GM19372 (cell line): ENCODE measurements around the gene NUP88.

Source experiments
- ATAC-seq: cut with Tn5 transposase; IDR thresholded peaks from one replicate; pipeline ENCODE4 v1.9.1; 2021; ENCODE audit warnings: mild to moderate bottlenecking, low read depth, moderate library complexity; ENCODE audit not compliant: unreplicated experiment

The NUP88 gene

GRCh38 chr17:5419959-5420653, 644 bp upstream of the NUP88 start, which contains the start of gene RPAIN:
Gene RPAIN, plus strand, starts transcription at chr17:5420182. Its CDS starts 29 bp downstream, at chr17:5420211.
- peak; percentile 46 for ATAC-seq

- peak; percentile 43 for ATAC-seq
Measured at GRCh38 chr17:5418858-5419355, 555 bp downstream of the NUP88 start.

GRCh38 chr17:5416901-5417300, 2.6 kb downstream of the NUP88 start:
- ATAC-seq = no peak

- no peak for ATAC-seq
Measured at GRCh38 chr17:5413682-5414081, 5.8 kb downstream of the NUP88 start.

GRCh38 chr17:5410594-5411272, 8.7 kb downstream of the NUP88 start:
- no peak for ATAC-seq

GRCh38 chr17:5408186-5408585, 11.3 kb downstream of the NUP88 start:
- no peak for ATAC-seq

GRCh38 chr17:5405400-5405799, 14.1 kb downstream of the NUP88 start:
- no peak for ATAC-seq

GRCh38 chr17:5399767-5400166, 19.7 kb downstream of the NUP88 start:
- ATAC-seq = no peak

- ATAC-seq = no peak
Measured at GRCh38 chr17:5396612-5397011, 22.9 kb downstream of the NUP88 start.

GRCh38 chr17:5391678-5392077, 27.8 kb downstream of the NUP88 start:
- no peak for ATAC-seq

GRCh38 chr17:5381542-5381941, 37.9 kb downstream of the NUP88 start:
- ATAC-seq = no peak

GRCh38 chr17:5380491-5381135, 38.8 kb downstream of the NUP88 start:
- no peak for ATAC-seq

GRCh38 chr17:5379351-5380107, 39.9 kb downstream of the NUP88 start:
- no peak for ATAC-seq

- ATAC-seq = no peak
Measured at GRCh38 chr17:5378566-5379207, 40.8 kb downstream of the NUP88 start.

- no peak for ATAC-seq
Measured at GRCh38 chr17:5373112-5373511, 46.4 kb downstream of the NUP88 start.

GRCh38 chr17:5370411-5370810, 49.1 kb downstream of the NUP88 start:
- no peak for ATAC-seq

- ATAC-seq = no peak
Measured at GRCh38 chr17:5365831-5366230, 53.6 kb downstream of the NUP88 start.

- no peak for ATAC-seq
Measured at GRCh38 chr17:5364696-5365095, 54.8 kb downstream of the NUP88 start.

- ATAC-seq = no peak
Measured at GRCh38 chr17:5364156-5364555, 55.3 kb downstream of the NUP88 start.

GRCh38 chr17:5362162-5362811, 57.2 kb downstream of the NUP88 start:
- no peak for ATAC-seq
